GM13976 (cell line): ENCODE data around the gene AGAP1.

Experiments
- DNase-seq: peaks from one replicate; pipeline ENCODE4 v3.0.0; 2012; ENCODE audit warnings: low spot score
- CTCF ChIP-seq: IDR thresholded peaks from 2 replicates; pipeline ENCODE4 v1.5.1; 2012; ENCODE audit warnings: borderline replicate concordance, mild to moderate bottlenecking; ENCODE audit not compliant: insufficient read depth; ENCODE audit errors: extremely low read depth, missing control alignments, control extremely low read depth
- in situ Hi-C: fragments of 300-500 bp; cut with MboI; formaldehyde crosslinking; loops from one replicate; pipeline ENCODE4 v1.12.0; 2022; ENCODE audit warnings: low sequenced_read_pairs, mixed read lengths, inconsistent platforms; ENCODE audit not compliant: unreplicated experiment

The AGAP1 gene

GRCh38 chr2:235703711-235704295 lies 210.0 kb downstream of the AGAP1 start:
- in situ Hi-C loops, result no loop called here
- TF ChIP-seq CTCF, result no peak
- DNase-seq, result no peak

- in situ Hi-C loops, result no loop called here
- TF ChIP-seq CTCF, result no peak
- DNase-seq, result no peak
Measured at GRCh38 chr2:235705296-235705695, 211.5 kb downstream of the AGAP1 start.

- DNase-seq, result no peak
- in situ Hi-C loops, result no loop called here
Measured at GRCh38 chr2:235706506-235706905, 212.7 kb downstream of the AGAP1 start.

GRCh38 chr2:235707411-235708096 lies 213.7 kb downstream of the AGAP1 start:
- DNase-seq, result no peak
- in situ Hi-C loops, result no loop called here

More at GRCh38 chr2:235706506-235706905, 212.7 kb downstream of the AGAP1 start:
- no peak for TF ChIP-seq CTCF

GRCh38 chr2:235709124-235709813 lies 215.4 kb downstream of the AGAP1 start:
- in situ Hi-C loops, result no loop called here
- no peak for DNase-seq
- TF ChIP-seq CTCF, result no peak

More at GRCh38 chr2:235707411-235708096, 213.7 kb downstream of the AGAP1 start:
- no peak for TF ChIP-seq CTCF

GRCh38 chr2:235709969-235710879 lies 216.4 kb downstream of the AGAP1 start:
- no peak for TF ChIP-seq CTCF
- in situ Hi-C loops, result no loop called here
- no peak for DNase-seq
